GM12878 (cell line): ENCODE data around the gene PIK3R5.

ENCODE experiments used
- CEBPB ChIP-seq, 2 experiments: fragments of 150-350 bp in 1 of 2; IDR thresholded peaks; 2 replicates each; pipeline ENCODE4 v1.6.1; 2012 to 2014; ENCODE audit warnings: low read depth in 2 of 2, low read length in 2 of 2, borderline replicate concordance in 1 of 2, inconsistent platforms in 1 of 2
- CHD4 ChIP-seq: fragments of 200-600 bp; sonication (generic); IDR thresholded peaks from 2 replicates; pipeline ENCODE4 v1.6.1; 2016; ENCODE audit warnings: mild to moderate bottlenecking
- CTCF ChIP-seq, 3 experiments: IDR thresholded peaks in 2 of 3; conservative IDR thresholded peaks in 1 of 3; 2 replicates each; pipeline ENCODE4 v1.5.1; 2011; ENCODE audit warnings: low read depth in 3 of 3, low read length in 3 of 3, mild to moderate bottlenecking in 3 of 3, control low read depth in 2 of 3, moderate library complexity in 2 of 3, inconsistent platforms in 1 of 3, mixed read lengths in 1 of 3; ENCODE audit not compliant: control insufficient read depth in 2 of 3, insufficient read depth in 1 of 3; ENCODE audit errors: extremely low read depth in 1 of 3
- E2F8 ChIP-seq: fragments of 450-650 bp; IDR thresholded peaks from 2 replicates; pipeline ENCODE4 v1.6.1; 2018; ENCODE audit warnings: mild to moderate bottlenecking, low read depth, moderate library complexity; ENCODE audit not compliant: partially characterized antibody
- EGR1 ChIP-seq, 2 experiments: IDR thresholded peaks; 1 replicate in 1 of 2; 2 replicates in 1 of 2; pipeline ENCODE4 v1.6.1; 2011 to 2012; ENCODE audit warnings: low read depth in 2 of 2, low read length in 2 of 2, borderline replicate concordance in 1 of 2, mild to moderate bottlenecking in 1 of 2, moderate library complexity in 1 of 2
- POLR2A ChIP-seq: IDR thresholded peaks from 2 replicates; pipeline ENCODE4 v1.6.1; 2011; ENCODE audit warnings: low read depth, mild to moderate bottlenecking, low read length
- RAD21 ChIP-seq: IDR thresholded peaks from 2 replicates; pipeline ENCODE4 v1.6.1; 2011; ENCODE audit warnings: mild to moderate bottlenecking, low read depth, low read length, moderate library complexity; ENCODE audit not compliant: insufficient read depth
- SMARCA5 ChIP-seq: fragments of 450-650 bp; IDR thresholded peaks from 2 replicates; pipeline ENCODE4 v1.6.1; 2017; ENCODE audit warnings: mild to moderate bottlenecking
- SP1 ChIP-seq: IDR thresholded peaks from one replicate; pipeline ENCODE4 v1.6.1; 2011; ENCODE audit warnings: low read depth, low read length
- TAF1 ChIP-seq: IDR thresholded peaks from 2 replicates; pipeline ENCODE4 v1.6.1; 2011; ENCODE audit warnings: mild to moderate bottlenecking, low read depth, low read length, borderline replicate concordance
- TCF12 ChIP-seq: IDR thresholded peaks from 2 replicates; pipeline ENCODE4 v1.6.1; 2011; ENCODE audit warnings: low read depth, mild to moderate bottlenecking, low read length
- YY1 ChIP-seq: IDR thresholded peaks from 2 replicates; pipeline ENCODE4 v1.6.1; 2011; ENCODE audit warnings: low read depth, mild to moderate bottlenecking, low read length
- TF ChIP-seq, protein P1 (sequence below): IDR thresholded peaks from 2 replicates; pipeline ENCODE4 v1.6.1; 2012; ENCODE audit warnings: mild to moderate bottlenecking, low read depth, low read length

GRCh38 chr17:8894202-8894671, 71.3 kb downstream of the PIK3R5 start:
- TF ChIP-seq E2F8 (no peak), CTCF (IDR thresholded peaks at IDR 0.05 in 2 of 3, conservative IDR thresholded peaks at IDR 0.05 in 1 of 3; ENCODE audit: control insufficient read depth in 2 of 3, extremely low read depth in 1 of 3, insufficient read depth in 1 of 3, low read depth in 3 of 3, low read length in 3 of 3) (no peak), SP1 (no peak), CEBPB (IDR thresholded peaks at IDR 0.05; ENCODE audit: borderline replicate concordance in 1 of 2, low read depth in 2 of 2, low read length in 2 of 2) (no peak), POLR2A (no peak), RAD21 (no peak), SMARCA5 (no peak), CHD4 (no peak), YY1 (no peak), TCF12 (no peak), EGR1 (IDR thresholded peaks at IDR 0.05; ENCODE audit: borderline replicate concordance in 1 of 2, low read depth in 2 of 2, low read length in 2 of 2) (no peak), TAF1 (no peak)
- TF ChIP-seq, protein P1, sequence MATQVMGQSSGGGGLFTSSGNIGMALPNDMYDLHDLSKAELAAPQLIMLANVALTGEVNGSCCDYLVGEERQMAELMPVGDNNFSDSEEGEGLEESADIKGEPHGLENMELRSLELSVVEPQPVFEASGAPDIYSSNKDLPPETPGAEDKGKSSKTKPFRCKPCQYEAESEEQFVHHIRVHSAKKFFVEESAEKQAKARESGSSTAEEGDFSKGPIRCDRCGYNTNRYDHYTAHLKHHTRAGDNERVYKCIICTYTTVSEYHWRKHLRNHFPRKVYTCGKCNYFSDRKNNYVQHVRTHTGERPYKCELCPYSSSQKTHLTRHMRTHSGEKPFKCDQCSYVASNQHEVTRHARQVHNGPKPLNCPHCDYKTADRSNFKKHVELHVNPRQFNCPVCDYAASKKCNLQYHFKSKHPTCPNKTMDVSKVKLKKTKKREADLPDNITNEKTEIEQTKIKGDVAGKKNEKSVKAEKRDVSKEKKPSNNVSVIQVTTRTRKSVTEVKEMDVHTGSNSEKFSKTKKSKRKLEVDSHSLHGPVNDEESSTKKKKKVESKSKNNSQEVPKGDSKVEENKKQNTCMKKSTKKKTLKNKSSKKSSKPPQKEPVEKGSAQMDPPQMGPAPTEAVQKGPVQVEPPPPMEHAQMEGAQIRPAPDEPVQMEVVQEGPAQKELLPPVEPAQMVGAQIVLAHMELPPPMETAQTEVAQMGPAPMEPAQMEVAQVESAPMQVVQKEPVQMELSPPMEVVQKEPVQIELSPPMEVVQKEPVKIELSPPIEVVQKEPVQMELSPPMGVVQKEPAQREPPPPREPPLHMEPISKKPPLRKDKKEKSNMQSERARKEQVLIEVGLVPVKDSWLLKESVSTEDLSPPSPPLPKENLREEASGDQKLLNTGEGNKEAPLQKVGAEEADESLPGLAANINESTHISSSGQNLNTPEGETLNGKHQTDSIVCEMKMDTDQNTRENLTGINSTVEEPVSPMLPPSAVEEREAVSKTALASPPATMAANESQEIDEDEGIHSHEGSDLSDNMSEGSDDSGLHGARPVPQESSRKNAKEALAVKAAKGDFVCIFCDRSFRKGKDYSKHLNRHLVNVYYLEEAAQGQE, result no peak
